ENCODE results near the gene PARD3.
"Not testable (repeated sequence)": the region's sequence is repeated elsewhere in the genome, so short reads cannot be mapped to it uniquely, and the experiment has no call there.

PARD3 gene

GRCh38 chr10:34079702-34080484, 735.2 kb downstream of the PARD3 start:
- DNase-seq, result no peak

- no peak for DNase-seq
Observed at GRCh38 chr10:34078745-34079470, 736.2 kb downstream of the PARD3 start.

GRCh38 chr10:34078017-34078744, 736.9 kb downstream of the PARD3 start:
- DNase-seq, result no peak

- no peak for DNase-seq
Observed at GRCh38 chr10:34076443-34076842, 738.7 kb downstream of the PARD3 start.

- no peak for DNase-seq
Observed at GRCh38 chr10:34075254-34075926, 739.7 kb downstream of the PARD3 start.

- DNase-seq, result no peak
Observed at GRCh38 chr10:34074051-34074450, 741.0 kb downstream of the PARD3 start.

- not testable (repeated sequence) for DNase-seq
Observed at GRCh38 chr10:34067741-34068140, 747.4 kb downstream of the PARD3 start.

GRCh38 chr10:34063592-34063991, 751.5 kb downstream of the PARD3 start:
- no peak for DNase-seq

- DNase-seq, result no peak
Observed at GRCh38 chr10:34061841-34062240, 753.3 kb downstream of the PARD3 start.
